Loucy (cell line): Measurements from ENCODE around the gene C5AR2.
"Not testable (repeated sequence)": the region's sequence is repeated elsewhere in the genome, so short reads cannot be mapped to it uniquely, and the experiment has no call there.

Experiments
- H2AFZ ChIP-seq: fragments of 200-600 bp; sonication (generic); 2 replicates; pipeline ENCODE4 v1.6.0; 2016; ENCODE audit warnings: antibody characterized with exemption, mild to moderate bottlenecking, low read length, moderate library complexity
- H3F3A ChIP-seq: fragments of 200-600 bp; 2 replicates; pipeline ENCODE4 v1.6.0; 2016; ENCODE audit warnings: antibody characterized with exemption, low read depth, mild to moderate bottlenecking
- H3K27me3 ChIP-seq: fragments of 200-600 bp; sonication (generic); 2 replicates; pipeline ENCODE4 v1.6.1; 2014; ENCODE audit warnings: low read length, mild to moderate bottlenecking; ENCODE audit not compliant: insufficient read depth, poor library complexity, severe bottlenecking
- H3K36me3 ChIP-seq: fragments of 200-600 bp; sonication (generic); 2 replicates; pipeline ENCODE4 v1.6.1; 2016; ENCODE audit warnings: low read length; ENCODE audit not compliant: insufficient read depth
- H3K4me1 ChIP-seq: fragments of 200-600 bp; sonication (generic); 2 replicates; pipeline ENCODE4 v1.5.1; 2014; ENCODE audit warnings: low read length, mild to moderate bottlenecking; ENCODE audit not compliant: insufficient read depth, poor library complexity, severe bottlenecking
- H3K4me2 ChIP-seq: fragments of 200-600 bp; sonication (generic); 2 replicates; pipeline ENCODE4 v1.6.0; 2014; ENCODE audit warnings: antibody characterized with exemption, low read length, low read depth, mild to moderate bottlenecking; ENCODE audit not compliant: poor library complexity, severe bottlenecking
- H3K4me3 ChIP-seq: fragments of 200-600 bp; sonication (generic); 2 replicates; pipeline ENCODE4 v1.5.1; 2014; ENCODE audit warnings: low read length, mild to moderate bottlenecking, mixed read lengths; ENCODE audit not compliant: poor library complexity, severe bottlenecking
- H3K79me2 ChIP-seq: fragments of 200-600 bp; sonication (generic); 2 replicates; pipeline ENCODE4 v1.6.1; 2014; ENCODE audit warnings: low read length; ENCODE audit not compliant: insufficient read depth
- H3K9ac ChIP-seq: fragments of 200-600 bp; sonication (generic); 2 replicates; pipeline ENCODE4 v1.6.0; 2014; ENCODE audit warnings: mild to moderate bottlenecking, low read depth, low read length, moderate library complexity; ENCODE audit not compliant: poor library complexity, severe bottlenecking
- H3K9me2 ChIP-seq: fragments of 200-600 bp; sonication (generic); replicated peaks from 2 replicates; pipeline ENCODE4 v1.6.1; 2016; ENCODE audit warnings: low read depth, low read length, mixed read lengths
- H3K9me3 ChIP-seq: fragments of 200-600 bp; sonication (generic); 2 replicates; pipeline ENCODE4 v1.6.1; 2014; ENCODE audit warnings: mild to moderate bottlenecking, antibody characterized with exemption, low read length, low read depth; ENCODE audit not compliant: insufficient read depth
- H4K20me1 ChIP-seq: fragments of 200-600 bp; sonication (generic); 2 replicates; pipeline ENCODE4 v1.6.0; 2014; ENCODE audit warnings: antibody characterized with exemption, low read length, mild to moderate bottlenecking; ENCODE audit not compliant: insufficient read depth, poor library complexity, severe bottlenecking
- EZH2phosphoT487 ChIP-seq: fragments of 200-600 bp; IDR thresholded peaks from 2 replicates; pipeline ENCODE4 v1.6.1; 2018; ENCODE audit warnings: antibody characterized with exemption, mild to moderate bottlenecking, moderate library complexity, borderline replicate concordance
- TF ChIP-seq, protein P1 (sequence below): fragments of 200-600 bp; sonication (generic); conservative IDR thresholded peaks from 2 replicates; pipeline ENCODE4 v1.5.1; 2014; ENCODE audit warnings: mild to moderate bottlenecking, antibody characterized with exemption, low read length

Gene C5AR2

GRCh38 chr19:47324502-47324901 is 7.5 kb upstream of the C5AR2 start:
- H3K4me2 ChIP-seq: no peak overlapping the region
- no peaks in the 10 kb centered on the region for H3K79me2 ChIP-seq
- no peaks in the 10 kb centered on the region for H3K9me2 ChIP-seq
- no peaks in the 10 kb centered on the region for H4K20me1 ChIP-seq
- H3K4me3 ChIP-seq: no peak overlapping the region
- no peaks in the 10 kb centered on the region for H3F3A ChIP-seq
- TF ChIP-seq EZH2phosphoT487: no peak
- TF ChIP-seq, protein P1, sequence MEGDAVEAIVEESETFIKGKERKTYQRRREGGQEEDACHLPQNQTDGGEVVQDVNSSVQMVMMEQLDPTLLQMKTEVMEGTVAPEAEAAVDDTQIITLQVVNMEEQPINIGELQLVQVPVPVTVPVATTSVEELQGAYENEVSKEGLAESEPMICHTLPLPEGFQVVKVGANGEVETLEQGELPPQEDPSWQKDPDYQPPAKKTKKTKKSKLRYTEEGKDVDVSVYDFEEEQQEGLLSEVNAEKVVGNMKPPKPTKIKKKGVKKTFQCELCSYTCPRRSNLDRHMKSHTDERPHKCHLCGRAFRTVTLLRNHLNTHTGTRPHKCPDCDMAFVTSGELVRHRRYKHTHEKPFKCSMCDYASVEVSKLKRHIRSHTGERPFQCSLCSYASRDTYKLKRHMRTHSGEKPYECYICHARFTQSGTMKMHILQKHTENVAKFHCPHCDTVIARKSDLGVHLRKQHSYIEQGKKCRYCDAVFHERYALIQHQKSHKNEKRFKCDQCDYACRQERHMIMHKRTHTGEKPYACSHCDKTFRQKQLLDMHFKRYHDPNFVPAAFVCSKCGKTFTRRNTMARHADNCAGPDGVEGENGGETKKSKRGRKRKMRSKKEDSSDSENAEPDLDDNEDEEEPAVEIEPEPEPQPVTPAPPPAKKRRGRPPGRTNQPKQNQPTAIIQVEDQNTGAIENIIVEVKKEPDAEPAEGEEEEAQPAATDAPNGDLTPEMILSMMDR: no peak
- H2AFZ ChIP-seq: no peak overlapping the region
- no peaks in the 10 kb centered on the region for H3K4me1 ChIP-seq
- H3K9me3 ChIP-seq: no peaks in the 10 kb centered on the region
- H3K36me3 ChIP-seq: no peaks in the 10 kb centered on the region
- no peak overlapping the region for H3K9ac ChIP-seq
- H3K27me3 ChIP-seq: no peaks in the 10 kb centered on the region

DNA sequence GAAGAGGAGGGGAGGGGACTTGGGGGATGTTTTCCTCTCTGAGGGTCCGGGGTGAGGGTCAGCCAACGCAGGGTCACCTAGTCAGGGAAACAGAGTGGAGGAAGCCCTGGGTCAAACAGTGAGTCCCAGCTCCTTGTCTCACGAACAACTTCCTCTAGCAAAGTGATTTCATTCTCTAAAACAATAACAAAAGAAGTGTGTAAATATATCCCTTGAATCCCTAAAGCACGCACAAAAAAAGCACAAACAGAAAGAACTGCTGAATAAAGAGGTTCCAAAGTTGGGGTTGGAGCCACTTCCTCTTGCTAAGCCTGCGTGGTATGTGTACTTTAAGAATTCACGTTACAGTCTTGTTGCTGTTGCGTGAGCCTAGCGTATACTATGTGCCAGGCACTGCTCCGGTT is 1.5 kb upstream of the C5AR2 start:
- no peaks in the 10 kb centered on the region for H4K20me1 ChIP-seq

DNA sequence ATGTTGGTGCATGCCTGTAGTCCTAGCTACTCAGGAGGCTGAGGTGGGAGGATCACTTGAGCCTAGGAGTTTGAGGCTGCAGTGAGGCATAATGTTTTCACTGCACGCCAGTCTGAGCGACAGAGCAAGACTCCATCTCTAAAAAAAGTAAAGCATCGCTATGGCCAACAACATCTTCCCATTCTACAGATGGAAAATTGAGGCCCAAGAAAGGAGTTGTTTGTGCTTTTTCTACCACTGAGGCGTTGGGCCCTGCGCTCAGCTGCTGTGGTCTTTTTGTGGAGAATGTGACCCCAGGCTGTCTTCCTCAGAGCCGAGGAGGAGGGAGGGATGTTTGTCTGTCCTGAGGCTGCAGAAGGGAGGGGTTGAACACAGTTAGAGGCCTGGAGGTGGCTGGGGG is 485 bp upstream of the C5AR2 start:
- Histone ChIP-seq H3K9me2 (no peaks in the 10 kb centered on the region), H3K27me3 (no peaks in the 10 kb centered on the region), H3F3A (no peaks in the 10 kb centered on the region), H3K4me1 (peaks cover 2% of the 10 kb centered on the region), H3K9ac (no peak overlapping the region), H2AFZ (no peak overlapping the region), H3K4me3 (no peak overlapping the region), H3K36me3 (no peaks in the 10 kb centered on the region), H4K20me1 (no peaks in the 10 kb centered on the region), H3K4me2 (no peak overlapping the region), H3K79me2 (no peaks in the 10 kb centered on the region), H3K9me3 (no peaks in the 10 kb centered on the region)
- TF ChIP-seq, protein P1: no peak
- TF ChIP-seq EZH2phosphoT487: no peak

More for the DNA sequence above, 1.5 kb upstream of the C5AR2 start:
- Histone ChIP-seq H3K4me2 (no peak overlapping the region), H3K9me3 (no peaks in the 10 kb centered on the region), H3K36me3 (no peaks in the 10 kb centered on the region), H3F3A (no peaks in the 10 kb centered on the region), H3K27me3 (no peaks in the 10 kb centered on the region), H3K9ac (no peak overlapping the region), H3K4me3 (no peak overlapping the region), H3K9me2 (no peaks in the 10 kb centered on the region), H3K4me1 (no peaks in the 10 kb centered on the region), H3K79me2 (no peaks in the 10 kb centered on the region), H2AFZ (peak overlapping the region; percentile 28; the same call in 1 of the 2 replicates)
- TF ChIP-seq, protein P1: no peak
- TF ChIP-seq EZH2phosphoT487: no peak

GRCh38 chr19:47336765-47337718 is 5.1 kb downstream of the C5AR2 start:
- H3K9me3 ChIP-seq, H3K36me3 ChIP-seq, H3K9ac ChIP-seq, H3K9me2 ChIP-seq, H4K20me1 ChIP-seq, H3K4me1 ChIP-seq, H3K27me3 ChIP-seq, H3F3A ChIP-seq, H3K79me2 ChIP-seq: not testable (repeated sequence)
- Histone ChIP-seq H2AFZ (peak overlapping the region; percentile 75), H3K4me3 (peak overlapping the region; percentile 5), H3K4me2 (peak overlapping the region; percentile 51)
